Mammary epithelial cell (primary cell): Measurements from ENCODE around the gene PIP5K1C.

Experiments
- EZH2 ChIP-seq: IDR thresholded peaks from 2 replicates; pipeline ENCODE4 v1.6.1; 2012; ENCODE audit warnings: low read length, inconsistent platforms, borderline replicate concordance
- TF ChIP-seq, protein P1 (sequence below), 2 donors: IDR thresholded peaks in 1 of 2; conservative IDR thresholded peaks in 1 of 2; 2 replicates each; pipeline ENCODE4 v1.5.1; 2011 to 2012; ENCODE audit warnings: inconsistent platforms in 2 of 2, low read length in 2 of 2, mild to moderate bottlenecking in 2 of 2, control low read depth in 1 of 2, low read depth in 1 of 2; ENCODE audit not compliant: insufficient read depth in 1 of 2; ENCODE audit errors: extremely low read depth in 1 of 2

DNA sequence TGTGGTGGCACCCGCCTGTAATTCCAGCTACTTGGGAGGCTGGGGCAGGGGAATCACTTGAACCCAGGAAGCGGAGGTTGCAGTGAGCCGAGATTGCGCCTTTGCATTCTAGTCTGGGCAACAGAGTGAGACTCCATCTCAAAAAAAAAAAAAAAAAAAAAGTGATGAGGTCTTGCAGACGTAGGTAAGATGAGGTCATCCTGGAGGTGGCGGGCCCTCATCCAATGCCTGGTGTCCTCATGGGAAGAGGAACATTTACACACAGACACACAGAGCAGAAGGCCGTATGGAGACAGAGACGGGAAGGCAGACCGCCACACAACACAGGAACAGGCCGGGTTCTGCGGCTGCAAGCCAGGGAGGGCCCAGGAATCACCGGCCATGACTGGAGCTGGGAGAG lies 78.0 kb downstream of the PIP5K1C start:
- TF ChIP-seq EZH2, result no peak
- TF ChIP-seq, protein P1, sequence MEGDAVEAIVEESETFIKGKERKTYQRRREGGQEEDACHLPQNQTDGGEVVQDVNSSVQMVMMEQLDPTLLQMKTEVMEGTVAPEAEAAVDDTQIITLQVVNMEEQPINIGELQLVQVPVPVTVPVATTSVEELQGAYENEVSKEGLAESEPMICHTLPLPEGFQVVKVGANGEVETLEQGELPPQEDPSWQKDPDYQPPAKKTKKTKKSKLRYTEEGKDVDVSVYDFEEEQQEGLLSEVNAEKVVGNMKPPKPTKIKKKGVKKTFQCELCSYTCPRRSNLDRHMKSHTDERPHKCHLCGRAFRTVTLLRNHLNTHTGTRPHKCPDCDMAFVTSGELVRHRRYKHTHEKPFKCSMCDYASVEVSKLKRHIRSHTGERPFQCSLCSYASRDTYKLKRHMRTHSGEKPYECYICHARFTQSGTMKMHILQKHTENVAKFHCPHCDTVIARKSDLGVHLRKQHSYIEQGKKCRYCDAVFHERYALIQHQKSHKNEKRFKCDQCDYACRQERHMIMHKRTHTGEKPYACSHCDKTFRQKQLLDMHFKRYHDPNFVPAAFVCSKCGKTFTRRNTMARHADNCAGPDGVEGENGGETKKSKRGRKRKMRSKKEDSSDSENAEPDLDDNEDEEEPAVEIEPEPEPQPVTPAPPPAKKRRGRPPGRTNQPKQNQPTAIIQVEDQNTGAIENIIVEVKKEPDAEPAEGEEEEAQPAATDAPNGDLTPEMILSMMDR (conservative IDR thresholded peaks at IDR 0.05 in 1 of 2, IDR thresholded peaks at IDR 0.05 in 1 of 2; ENCODE audit: extremely low read depth in 1 of 2, insufficient read depth in 1 of 2, low read depth in 1 of 2, low read length in 2 of 2), result no peak
